ENCODE results near the gene TRAPPC11.

TRAPPC11 gene

DNA sequence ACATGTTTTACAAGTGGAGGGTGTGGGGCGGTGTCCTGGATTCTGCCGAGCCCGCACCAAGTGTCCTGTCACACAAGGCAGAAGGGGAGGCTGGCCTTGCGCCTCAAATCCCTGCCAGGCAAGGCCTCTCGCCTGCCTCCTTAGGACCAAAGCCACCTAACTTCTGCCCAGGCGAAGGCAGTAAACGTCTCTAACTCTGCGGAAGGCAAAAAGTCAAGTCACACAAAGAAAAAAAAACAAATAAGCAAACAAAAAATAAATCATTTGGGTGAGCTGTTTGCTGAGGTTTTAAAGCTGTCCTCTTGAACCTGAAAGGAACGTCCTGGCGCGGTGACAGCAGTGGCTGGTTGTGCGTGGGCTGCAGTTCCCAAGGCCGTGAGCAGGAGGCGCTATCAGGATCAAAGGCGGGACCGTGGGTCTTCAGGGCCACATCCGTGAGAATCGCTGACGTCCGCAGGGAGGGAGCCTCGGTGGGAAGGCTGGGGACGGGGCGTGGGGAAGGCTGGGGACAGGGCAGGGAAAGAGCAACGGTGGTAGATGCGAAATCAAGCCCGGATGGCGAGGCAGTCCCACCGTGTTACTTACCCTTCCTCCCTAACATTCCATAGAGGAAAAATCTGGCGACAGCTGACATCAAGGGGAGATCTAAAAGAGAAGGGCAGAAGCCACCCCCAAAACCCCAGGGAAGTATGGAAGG is 99.1 kb downstream of the TRAPPC11 start:
- DNase-seq (ENCODE audit: low read depth, low spot score) = no peak

GRCh38 chr4:183758758-183759447 is 99.8 kb downstream of the TRAPPC11 start:
- DNase-seq (ENCODE audit: low read depth, low spot score) = no peak

GRCh38 chr4:183760326-183760725 is 101.2 kb downstream of the TRAPPC11 start:
- no peak for DNase-seq (ENCODE audit: low read depth, low spot score)
